Calu3 (cell line): ENCODE results near the gene SYNPO2. TPM values are rescaled to one million over a fixed set of nuclear protein-coding genes. Genes with fewer than 3 reads are reported as not detected.
"Not testable (repeated sequence)": the region's sequence is repeated elsewhere in the genome, so short reads cannot be mapped to it uniquely, and the experiment has no call there.

Experiments
- BruUV-seq: library from RNA; stranded (reverse); fragments of 400-500 nt; replicated peaks from 2 replicates; lab custom pipeline; 2021; lab: Mats Ljungman, UMichigan
- CTCF ChIA-PET: fragments of 300-600 bp; sonication (Branson Sonifier 250); formaldehyde crosslinking; loops from one replicate; lab custom pipeline; 2022; ENCODE audit warnings: antibody characterized with exemption; lab: Charles Lee
- DNase-seq: peaks from one replicate; pipeline ENCODE4 v3.0.0; 2022
- H3K27ac Mint-ChIP-seq: one replicate; pipeline ENCODE4 v1.8.0; 2022; ENCODE audit warnings: mixed read lengths; ENCODE audit not compliant: unreplicated experiment
- H3K27me3 Mint-ChIP-seq: one replicate; pipeline ENCODE4 v1.8.0; 2022; ENCODE audit warnings: mixed read lengths; ENCODE audit not compliant: unreplicated experiment
- H3K36me3 Mint-ChIP-seq: one replicate; pipeline ENCODE4 v1.8.0; 2022; ENCODE audit warnings: mild to moderate bottlenecking, moderate library complexity, mixed read lengths; ENCODE audit not compliant: insufficient read depth, unreplicated experiment
- H3K4me1 Mint-ChIP-seq: one replicate; pipeline ENCODE4 v1.8.0; 2022; ENCODE audit warnings: mild to moderate bottlenecking, low read depth, mixed read lengths; ENCODE audit not compliant: unreplicated experiment
- H3K4me3 Mint-ChIP-seq: one replicate; pipeline ENCODE4 v1.8.0; 2022; ENCODE audit warnings: mild to moderate bottlenecking, low read depth, moderate library complexity, mixed read lengths; ENCODE audit not compliant: unreplicated experiment
- H3K9me3 Mint-ChIP-seq: one replicate; pipeline ENCODE4 v1.8.0; 2022; ENCODE audit warnings: low read depth, mixed read lengths; ENCODE audit not compliant: unreplicated experiment
- intact Hi-C: fragments of 100-400 bp; cut with micrococcal nuclease; formaldehyde crosslinking; loops from one replicate; pipeline ENCODE4 v1.10.0; 2022; ENCODE audit not compliant: unreplicated experiment
- total RNA-seq: library from RNA; stranded (reverse); gene quantifications from 2 replicates; pipeline ENCODE4 v1.2.3, GENCODE V29; 2022
- TF ChIP-seq, protein P1 (sequence below): fragments of 200-600 bp; IDR thresholded peaks from one replicate; pipeline ENCODE4 v1.8.0; 2022; ENCODE audit warnings: antibody characterized with exemption; ENCODE audit not compliant: unreplicated experiment

SYNPO2 gene
- total RNA-seq, 1 experiment from 2014 or later = 0.17 TPM

DNA sequence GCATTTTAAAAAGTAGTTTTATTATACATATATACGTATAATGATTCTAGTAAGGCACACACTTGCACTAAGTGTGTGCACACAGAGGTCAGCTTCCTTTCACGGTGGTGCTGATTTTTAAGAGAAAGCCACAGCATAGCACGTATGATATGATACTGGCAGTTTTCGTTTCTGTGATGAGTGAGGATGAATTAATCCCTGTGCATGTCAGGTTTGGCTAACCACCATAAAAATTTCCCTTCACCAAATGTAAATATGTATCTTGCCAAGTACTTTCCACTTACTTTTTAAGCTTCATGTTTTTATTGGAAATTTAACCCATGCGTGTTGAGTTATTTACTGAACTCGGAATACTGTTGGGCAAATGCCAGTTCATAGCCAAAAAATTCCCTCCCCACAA, 84.6 kb downstream of the SYNPO2 start:
- no TSS peak for BruUV-seq
- TF ChIP-seq, protein P1, sequence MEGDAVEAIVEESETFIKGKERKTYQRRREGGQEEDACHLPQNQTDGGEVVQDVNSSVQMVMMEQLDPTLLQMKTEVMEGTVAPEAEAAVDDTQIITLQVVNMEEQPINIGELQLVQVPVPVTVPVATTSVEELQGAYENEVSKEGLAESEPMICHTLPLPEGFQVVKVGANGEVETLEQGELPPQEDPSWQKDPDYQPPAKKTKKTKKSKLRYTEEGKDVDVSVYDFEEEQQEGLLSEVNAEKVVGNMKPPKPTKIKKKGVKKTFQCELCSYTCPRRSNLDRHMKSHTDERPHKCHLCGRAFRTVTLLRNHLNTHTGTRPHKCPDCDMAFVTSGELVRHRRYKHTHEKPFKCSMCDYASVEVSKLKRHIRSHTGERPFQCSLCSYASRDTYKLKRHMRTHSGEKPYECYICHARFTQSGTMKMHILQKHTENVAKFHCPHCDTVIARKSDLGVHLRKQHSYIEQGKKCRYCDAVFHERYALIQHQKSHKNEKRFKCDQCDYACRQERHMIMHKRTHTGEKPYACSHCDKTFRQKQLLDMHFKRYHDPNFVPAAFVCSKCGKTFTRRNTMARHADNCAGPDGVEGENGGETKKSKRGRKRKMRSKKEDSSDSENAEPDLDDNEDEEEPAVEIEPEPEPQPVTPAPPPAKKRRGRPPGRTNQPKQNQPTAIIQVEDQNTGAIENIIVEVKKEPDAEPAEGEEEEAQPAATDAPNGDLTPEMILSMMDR = no peak

GRCh38 chr4:118974758-118975157, 86.1 kb downstream of the SYNPO2 start:
- CTCF ChIA-PET = no interaction called here
- Mint-ChIP-seq H3K36me3 (no peaks in the 10 kb centered on the region), H3K27ac (no peak overlapping the region), H3K9me3 (no peaks in the 10 kb centered on the region), H3K4me3 (no peak overlapping the region), H3K4me1 (no peaks in the 10 kb centered on the region), H3K27me3 (no peaks in the 10 kb centered on the region)
- no peak for DNase-seq
- no TSS peak for BruUV-seq
- TF ChIP-seq, protein P1 = no peak
- intact Hi-C loops = no loop called here

More for the DNA sequence above, 84.6 kb downstream of the SYNPO2 start:
- H3K4me3 Mint-ChIP-seq = no peak overlapping the region
- H3K4me1 Mint-ChIP-seq = peaks cover 5% of the 10 kb centered on the region
- no peak for DNase-seq
- intact Hi-C loops = no loop called here
- no peaks in the 10 kb centered on the region for H3K36me3 Mint-ChIP-seq
- H3K27me3 Mint-ChIP-seq = no peaks in the 10 kb centered on the region
- no peaks in the 10 kb centered on the region for H3K9me3 Mint-ChIP-seq
- CTCF ChIA-PET = no interaction called here
- H3K27ac Mint-ChIP-seq = no peak overlapping the region

DNA sequence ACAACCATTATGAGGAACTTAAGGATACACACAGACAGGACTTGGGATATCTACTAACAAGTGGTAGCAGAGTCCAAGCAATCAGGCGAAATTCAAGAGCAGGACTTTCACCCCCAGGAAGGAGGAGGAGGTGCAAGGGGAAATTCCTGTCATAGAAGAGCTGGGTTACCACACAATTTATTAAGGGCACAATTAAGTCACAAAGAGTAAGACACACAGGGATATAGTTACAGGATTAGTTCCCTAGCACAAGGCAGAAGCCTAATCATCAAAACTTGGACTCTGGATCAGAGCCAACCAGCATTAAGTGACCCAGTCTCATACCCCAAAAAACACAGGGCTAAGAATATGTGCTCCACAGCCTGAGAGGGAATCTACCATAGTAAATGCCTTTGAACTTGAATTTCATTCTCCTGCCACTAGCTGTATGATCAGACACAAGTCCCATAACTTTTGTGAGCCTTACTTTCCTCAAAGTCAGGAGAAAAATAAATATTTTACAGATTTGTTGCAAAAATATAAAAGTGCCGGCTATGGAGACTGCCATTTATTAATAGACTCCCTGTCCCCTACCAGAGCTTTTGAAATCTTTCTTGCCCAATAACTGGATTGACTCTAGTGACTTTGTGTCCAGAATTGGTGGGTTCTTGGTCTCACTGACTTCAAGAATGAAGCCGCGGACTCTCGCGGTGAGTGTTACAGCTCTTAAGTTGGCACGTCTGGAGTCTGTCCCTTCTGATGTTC, 87.0 kb downstream of the SYNPO2 start:
- Mint-ChIP-seq H3K27ac (no peak overlapping the region), H3K4me1 (no peaks in the 10 kb centered on the region), H3K36me3 (no peaks in the 10 kb centered on the region), H3K27me3 (no peaks in the 10 kb centered on the region), H3K9me3 (no peaks in the 10 kb centered on the region), H3K4me3 (no peak overlapping the region)
- no TSS peak for BruUV-seq
- no peak for DNase-seq
- TF ChIP-seq, protein P1 = no peak
- CTCF ChIA-PET = no interaction called here
- intact Hi-C loops = no loop called here

DNA sequence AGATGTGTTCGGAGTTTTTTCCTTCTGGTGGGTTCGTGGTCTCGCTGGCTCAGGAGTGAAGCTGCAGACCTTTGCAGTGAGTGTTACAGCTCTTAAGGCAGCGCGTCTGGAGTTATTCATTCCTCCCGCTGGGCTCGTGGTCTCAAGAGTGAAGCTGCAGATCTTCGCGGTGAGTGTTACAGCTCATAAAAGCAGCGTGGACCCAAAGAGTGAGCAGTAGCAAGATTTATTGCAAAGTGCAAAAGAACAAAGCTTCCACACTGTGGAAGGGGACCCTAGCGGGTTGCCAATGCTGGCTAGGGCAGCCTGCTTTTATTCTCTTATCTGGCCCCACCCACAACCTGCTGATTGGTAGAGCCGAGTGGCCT, 87.5 kb downstream of the SYNPO2 start:
- BruUV-seq, intact Hi-C loops, H3K36me3 Mint-ChIP-seq, H3K4me3 Mint-ChIP-seq, CTCF ChIA-PET, H3K4me1 Mint-ChIP-seq, H3K27ac Mint-ChIP-seq, H3K9me3 Mint-ChIP-seq, DNase-seq, H3K27me3 Mint-ChIP-seq: not testable (repeated sequence)

GRCh38 chr4:118977100-118977499, 88.4 kb downstream of the SYNPO2 start:
- CTCF ChIA-PET, H3K4me1 Mint-ChIP-seq, H3K27ac Mint-ChIP-seq, BruUV-seq, DNase-seq, H3K4me3 Mint-ChIP-seq, H3K9me3 Mint-ChIP-seq, intact Hi-C loops, H3K36me3 Mint-ChIP-seq, H3K27me3 Mint-ChIP-seq: not testable (repeated sequence)
